OCI-LY7 (cell line): ENCODE results near the gene RFX8. TPM values are rescaled to one million over a fixed set of nuclear protein-coding genes. Genes with fewer than 3 reads are reported as not detected.
"Not testable (repeated sequence)": the region's sequence is repeated elsewhere in the genome, so short reads cannot be mapped to it uniquely, and the experiment has no call there.

Experiments used
- BruUV-seq: library from RNA; stranded (reverse); fragments of 400-500 nt; replicated peaks from 2 replicates; lab custom pipeline; 2021; lab: Mats Ljungman, UMichigan
- CTCF ChIA-PET: fragments of 300-600 bp; sonication (Branson Sonifier 250); formaldehyde crosslinking; loops from one replicate; lab custom pipeline; 2022; ENCODE audit warnings: antibody characterized with exemption; ENCODE audit not compliant: unreplicated experiment; lab: Charles Lee
- POLR2A ChIA-PET: fragments of 300-600 bp; sonication (Branson Sonifier 250); formaldehyde crosslinking; loops from one replicate; lab custom pipeline; 2022; ENCODE audit warnings: antibody characterized with exemption; lab: Charles Lee
- DNase-seq: peaks from one replicate; pipeline ENCODE4 v3.0.0-alpha.2; 2015; ENCODE audit warnings: low spot score
- H2AFZ ChIP-seq: fragments of 200-600 bp; sonication (generic), shearing (Covaris generic); 2 replicates; pipeline ENCODE4 v1.6.1; 2014; ENCODE audit warnings: mild to moderate bottlenecking, antibody characterized with exemption, low read length, moderate library complexity
- H3K27ac ChIP-seq: fragments of 200-600 bp; sonication (generic); 2 replicates; pipeline ENCODE4 v1.5.1; 2014; ENCODE audit warnings: mixed run types, low read depth, mild to moderate bottlenecking, moderate library complexity, low read length, inconsistent platforms; ENCODE audit not compliant: poor library complexity, severe bottlenecking
- H3K36me3 ChIP-seq: fragments of 200-600 bp; sonication (generic); 2 replicates; pipeline ENCODE4 v1.6.1; 2014; ENCODE audit warnings: mild to moderate bottlenecking, antibody characterized with exemption, low read length, moderate library complexity, mixed read lengths; ENCODE audit not compliant: insufficient read depth
- H3K4me1 ChIP-seq: fragments of 200-600 bp; sonication (generic); 2 replicates; pipeline ENCODE4 v1.5.1; 2014; ENCODE audit warnings: mild to moderate bottlenecking, low read length; ENCODE audit not compliant: insufficient read depth, poor library complexity, severe bottlenecking
- H3K4me2 ChIP-seq: fragments of 200-600 bp; sonication (generic); 2 replicates; pipeline ENCODE4 v1.6.1; 2014; ENCODE audit warnings: mild to moderate bottlenecking, low read length
- H3K4me3 ChIP-seq: fragments of 200-600 bp; sonication (generic); 2 replicates; pipeline ENCODE4 v1.5.1; 2014; ENCODE audit warnings: mild to moderate bottlenecking, low read depth, low read length; ENCODE audit not compliant: poor library complexity, severe bottlenecking
- H3K79me2 ChIP-seq: fragments of 200-600 bp; sonication (generic); 2 replicates; pipeline ENCODE4 v1.6.1; 2016; ENCODE audit warnings: low read depth, mild to moderate bottlenecking, low read length, moderate library complexity, mixed read lengths; ENCODE audit not compliant: insufficient read depth
- H3K9me2 ChIP-seq: fragments of 200-600 bp; sonication (generic); 2 replicates; pipeline ENCODE4 v1.6.1; 2016; ENCODE audit warnings: mild to moderate bottlenecking, low read length, mixed read lengths; ENCODE audit not compliant: insufficient read depth
- H3K9me3 ChIP-seq: fragments of 200-600 bp; sonication (generic); 2 replicates; pipeline ENCODE4 v1.6.1; 2014; ENCODE audit warnings: mild to moderate bottlenecking, mixed run types, low read length, mixed read lengths
- H4K20me1 ChIP-seq: fragments of 200-600 bp; sonication (generic); 2 replicates; pipeline ENCODE4 v1.6.1; 2014; ENCODE audit warnings: mild to moderate bottlenecking, antibody characterized with exemption, low read length, moderate library complexity, mixed read lengths; ENCODE audit not compliant: insufficient read depth
- EZH2phosphoT487 ChIP-seq: fragments of 200-600 bp; sonication (generic); IDR thresholded peaks from 2 replicates; pipeline ENCODE4 v1.6.1; 2018; ENCODE audit warnings: low read depth, borderline replicate concordance, mild to moderate bottlenecking, mixed run types, antibody characterized with exemption, low read length, moderate library complexity, mixed read lengths
- intact Hi-C: fragments of 100-400 bp; cut with micrococcal nuclease; formaldehyde crosslinking; loops from one replicate; pipeline ENCODE4 v1.10.0; 2022; ENCODE audit not compliant: unreplicated experiment
- total RNA-seq, 2 experiments: library from RNA; depleted of rRNA in 1 of 2; stranded (reverse); fragments of >200 nt in 1 of 2; shearing (Covaris generic) in 1 of 2; gene quantifications; 2 replicates each; pipeline ENCODE4 v1.2.3, GENCODE V29; 2014 to 2022
- TF ChIP-seq, protein P1 (sequence below): fragments of 200-600 bp; sonication (generic); conservative IDR thresholded peaks from 2 replicates; pipeline ENCODE4 v1.5.1; 2014; ENCODE audit warnings: mild to moderate bottlenecking, antibody characterized with exemption, low read length, moderate library complexity, mixed read lengths

Gene RFX8
- total RNA-seq, 2 experiments from 2014 or later: not detected

DNA sequence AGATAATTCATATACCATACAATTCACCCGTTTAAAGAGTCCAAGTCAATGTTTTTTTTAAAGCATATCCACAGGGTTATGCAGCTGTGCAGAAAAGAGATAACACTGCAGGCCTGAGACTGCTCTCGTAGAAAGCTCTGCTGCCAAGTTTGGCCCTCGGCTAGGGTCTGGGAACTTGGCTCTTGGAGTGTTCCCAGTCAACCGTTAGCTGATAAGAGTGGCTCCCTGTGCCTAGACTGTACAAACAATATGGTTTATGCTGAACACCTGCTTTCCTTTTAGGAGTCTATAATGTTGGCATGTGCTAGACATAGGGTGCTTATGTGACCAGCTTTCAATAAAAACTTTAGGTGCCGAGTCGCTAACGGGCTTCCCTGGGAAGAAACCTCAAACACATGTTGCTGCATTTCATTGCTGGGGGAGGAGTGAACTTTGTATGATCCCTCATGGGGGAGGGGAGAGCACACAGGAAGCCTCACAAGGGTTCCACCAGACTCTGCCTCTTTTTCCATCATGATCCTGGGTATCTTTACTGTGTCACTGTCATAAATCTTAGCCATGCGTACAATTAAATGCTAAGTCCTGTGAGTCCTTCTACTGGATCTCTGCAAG lies 34.7 kb downstream of the RFX8 start:
- no peaks in the 10 kb centered on the region for H3K9me2 ChIP-seq
- POLR2A ChIA-PET: no interaction called here
- no peak for DNase-seq
- CTCF ChIA-PET: no interaction called here
- intact Hi-C loops: no loop called here
- no peak overlapping the region for H3K27ac ChIP-seq
- H3K4me2 ChIP-seq: no peak overlapping the region
- no peaks in the 10 kb centered on the region for H3K4me1 ChIP-seq
- H3K9me3 ChIP-seq: 0 out of 2 replicates have a peak, but pooled peaks cover 6% of the 10 kb centered on the region
- H3K4me3 ChIP-seq: no peak overlapping the region
- H3K36me3 ChIP-seq: no peaks in the 10 kb centered on the region
- BruUV-seq: no TSS peak
- H3K79me2 ChIP-seq: no peaks in the 10 kb centered on the region
- no peak overlapping the region for H2AFZ ChIP-seq
- H4K20me1 ChIP-seq: no peaks in the 10 kb centered on the region
- TF ChIP-seq, protein P1, sequence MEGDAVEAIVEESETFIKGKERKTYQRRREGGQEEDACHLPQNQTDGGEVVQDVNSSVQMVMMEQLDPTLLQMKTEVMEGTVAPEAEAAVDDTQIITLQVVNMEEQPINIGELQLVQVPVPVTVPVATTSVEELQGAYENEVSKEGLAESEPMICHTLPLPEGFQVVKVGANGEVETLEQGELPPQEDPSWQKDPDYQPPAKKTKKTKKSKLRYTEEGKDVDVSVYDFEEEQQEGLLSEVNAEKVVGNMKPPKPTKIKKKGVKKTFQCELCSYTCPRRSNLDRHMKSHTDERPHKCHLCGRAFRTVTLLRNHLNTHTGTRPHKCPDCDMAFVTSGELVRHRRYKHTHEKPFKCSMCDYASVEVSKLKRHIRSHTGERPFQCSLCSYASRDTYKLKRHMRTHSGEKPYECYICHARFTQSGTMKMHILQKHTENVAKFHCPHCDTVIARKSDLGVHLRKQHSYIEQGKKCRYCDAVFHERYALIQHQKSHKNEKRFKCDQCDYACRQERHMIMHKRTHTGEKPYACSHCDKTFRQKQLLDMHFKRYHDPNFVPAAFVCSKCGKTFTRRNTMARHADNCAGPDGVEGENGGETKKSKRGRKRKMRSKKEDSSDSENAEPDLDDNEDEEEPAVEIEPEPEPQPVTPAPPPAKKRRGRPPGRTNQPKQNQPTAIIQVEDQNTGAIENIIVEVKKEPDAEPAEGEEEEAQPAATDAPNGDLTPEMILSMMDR: no peak
- TF ChIP-seq EZH2phosphoT487: no peak

DNA sequence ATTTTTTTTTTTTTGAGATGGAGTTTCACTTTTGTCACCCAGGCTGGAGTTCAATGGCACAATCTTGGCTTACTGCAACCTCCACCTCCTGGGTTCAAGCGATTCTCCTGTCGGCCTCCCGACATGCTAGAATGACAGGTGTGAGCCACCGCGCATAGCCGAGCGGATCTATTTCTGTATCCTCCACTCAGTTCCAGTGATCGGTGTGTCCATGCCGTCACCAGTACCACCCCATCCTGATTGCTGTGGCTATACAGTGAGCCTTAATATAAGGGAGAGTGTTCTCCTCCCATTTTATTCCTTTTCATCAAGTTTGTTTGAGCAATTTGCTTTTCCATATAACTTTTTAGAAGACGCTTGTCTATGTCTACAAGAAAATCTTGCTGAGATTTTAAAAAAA lies 35.2 kb downstream of the RFX8 start:
- Histone ChIP-seq H3K9me2 (no peaks in the 10 kb centered on the region), H3K9me3 (0 out of 2 replicates have a peak, but pooled peaks cover 6% of the 10 kb centered on the region), H2AFZ (no peak overlapping the region), H4K20me1 (no peaks in the 10 kb centered on the region), H3K79me2 (no peaks in the 10 kb centered on the region), H3K36me3 (no peaks in the 10 kb centered on the region), H3K4me3 (no peak overlapping the region), H3K4me1 (no peaks in the 10 kb centered on the region), H3K4me2 (no peak overlapping the region), H3K27ac (no peak overlapping the region)
- no TSS peak for BruUV-seq
- no peak for DNase-seq
- intact Hi-C loops: no loop called here
- ChIA-PET POLR2A (no interaction called here), CTCF (no interaction called here)
- TF ChIP-seq, protein P1: no peak
- TF ChIP-seq EZH2phosphoT487: no peak

DNA sequence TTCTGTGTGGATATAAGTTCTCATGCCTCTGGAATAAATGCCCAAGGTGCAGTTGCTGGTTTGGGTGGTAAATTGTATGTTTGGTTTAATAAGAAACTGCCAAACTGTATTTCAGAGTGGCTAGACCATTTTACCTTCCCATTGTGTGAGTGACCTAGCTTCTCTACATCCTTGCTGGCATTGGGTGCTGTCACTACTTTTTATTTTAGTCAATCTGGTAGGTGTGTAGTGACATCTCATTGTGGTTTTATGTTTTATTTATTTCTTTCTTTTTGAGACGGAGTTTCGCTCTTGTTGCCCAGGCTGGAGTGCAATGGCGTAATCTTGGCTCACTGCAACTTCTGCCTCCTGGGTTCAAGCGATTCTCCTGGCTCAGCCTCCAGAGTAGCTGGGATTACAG lies 36.4 kb downstream of the RFX8 start:
- H3K36me3 ChIP-seq, DNase-seq, H3K9me3 ChIP-seq, BruUV-seq, H3K27ac ChIP-seq, H3K4me2 ChIP-seq, H3K9me2 ChIP-seq, intact Hi-C loops, H3K79me2 ChIP-seq, H3K4me3 ChIP-seq, H2AFZ ChIP-seq, H4K20me1 ChIP-seq, H3K4me1 ChIP-seq, CTCF ChIA-PET: not testable (repeated sequence)
- POLR2A ChIA-PET: interaction anchor here (0.5 to 0.6 kb wide), 2 partner anchors 18 to 894 kb away, joined by 3 read pairs; no protein-coding TSS in a partner anchor
